Activated CD8-positive, alpha-beta memory T cell treated with anti-CD3 and anti-CD28 coated beads, Interleukin-2, amount 50 U/mL, for 48 hours (primary cell): ENCODE results near the gene SYTL1.

Experiments used
- DNase-seq: peaks from one replicate; pipeline ENCODE4 v3.0.0-alpha.2; 2020

The SYTL1 gene

GRCh38 chr1:27388337-27389005, 46.6 kb downstream of the SYTL1 start:
- peak; percentile 87 for DNase-seq

- DNase-seq: peak; percentile 69
Measured at GRCh38 chr1:27391511-27392095, 49.8 kb downstream of the SYTL1 start.

- peak; percentile 99 for DNase-seq
Measured at GRCh38 chr1:27392096-27392777, 50.4 kb downstream of the SYTL1 start, which contains the start of gene GPR3. TSS of gene GPR3 (plus strand) at chr1:27392622. CDS start at chr1:27393799, 1,177 bp downstream.

GRCh38 chr1:27392778-27393635, 51.2 kb downstream of the SYTL1 start:
- DNase-seq: no peak

- no peak for DNase-seq
Measured at GRCh38 chr1:27393641-27394281, 51.9 kb downstream of the SYTL1 start.

- no peak for DNase-seq
Measured at GRCh38 chr1:27394282-27394658, 52.4 kb downstream of the SYTL1 start.

- no peak for DNase-seq
Measured at GRCh38 chr1:27394925-27395324, 53.1 kb downstream of the SYTL1 start.

GRCh38 chr1:27395441-27396195, 53.8 kb downstream of the SYTL1 start:
- DNase-seq: peak; percentile 88

GRCh38 chr1:27397110-27397509, 55.3 kb downstream of the SYTL1 start:
- no peak for DNase-seq

- DNase-seq: no peak
Measured at GRCh38 chr1:27397749-27398148, 55.9 kb downstream of the SYTL1 start.

- DNase-seq: no peak
Measured at GRCh38 chr1:27398405-27399149, 56.8 kb downstream of the SYTL1 start.

GRCh38 chr1:27399251-27400025, 57.6 kb downstream of the SYTL1 start:
- no peak for DNase-seq

- DNase-seq: no peak
Measured at GRCh38 chr1:27400082-27400962, 58.5 kb downstream of the SYTL1 start.

GRCh38 chr1:27400963-27401341, 59.1 kb downstream of the SYTL1 start:
- no peak for DNase-seq

GRCh38 chr1:27402349-27402754, 60.5 kb downstream of the SYTL1 start:
- DNase-seq: no peak

- DNase-seq: no peak
Measured at GRCh38 chr1:27403065-27403726, 61.4 kb downstream of the SYTL1 start.
